ENCODE measurements around the gene DPY19L1. TPM values are rescaled to one million over a fixed set of nuclear protein-coding genes. Genes with fewer than 3 reads are reported as not detected.
A peak's percentile ranks its signal among the peaks of the same experiment; 100 is the strongest.
"Not testable (repeated sequence)": the region's sequence is repeated elsewhere in the genome, so short reads cannot be mapped to it uniquely, and the experiment has no call there.

DPY19L1 gene
- total RNA-seq: 35.7 and 47.7 TPM in 2 replicates
- polyA plus RNA-seq (2012): 15.3 TPM

DNA sequence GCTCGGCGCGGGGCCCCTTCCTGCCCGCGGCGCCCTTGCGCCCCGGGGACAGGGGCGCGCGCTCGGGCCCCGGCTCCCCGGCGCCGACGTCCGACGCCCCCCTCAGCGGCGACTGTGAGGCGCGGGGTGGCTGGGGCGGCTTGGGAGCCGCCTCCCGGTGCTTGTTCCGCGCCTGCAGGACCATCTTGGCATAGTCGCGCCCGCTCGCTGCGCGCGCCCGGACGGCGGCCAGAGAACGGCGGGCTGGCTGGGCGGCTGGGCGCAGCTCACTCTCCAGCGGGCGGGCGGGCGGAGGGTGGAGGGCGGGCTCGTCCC is at the start of gene DPY19L1:
Gene DPY19L1, minus strand, starts transcription at position 275 of the 315 bp plus-strand sequence. Its CDS starts 91 bp downstream, at position 184.
- DNase-seq (ENCODE audit: low read depth): no peak

DNA sequence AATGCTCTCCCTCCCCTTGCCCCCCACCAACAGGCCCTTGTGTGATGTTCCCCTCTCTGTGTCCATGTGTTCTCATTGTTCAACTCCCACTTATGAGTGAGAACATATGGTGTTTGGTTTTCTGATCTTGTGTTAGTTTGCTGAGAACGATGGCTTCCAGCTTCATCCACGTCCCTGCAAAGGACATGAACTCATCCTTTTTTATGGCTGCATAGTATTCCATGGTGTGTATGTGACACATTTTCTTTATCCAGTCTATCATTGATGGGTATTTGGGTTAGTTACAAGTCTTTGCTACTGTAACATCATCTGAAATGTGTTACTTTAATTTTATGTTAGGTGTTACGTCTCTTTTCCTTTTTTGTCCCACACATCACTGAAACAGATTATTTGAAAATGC is 42.2 kb upstream of the DPY19L1 start:
- DNase-seq (ENCODE audit: low read depth): not testable (repeated sequence)

- not testable (repeated sequence) for DNase-seq (ENCODE audit: low read depth)
These were observed 36.7 kb upstream of the DPY19L1 start for GRCh38 chr7:35074008-35074407.

- peak; percentile 18 for DNase-seq (ENCODE audit: low read depth)
These were observed 35.9 kb upstream of the DPY19L1 start for GRCh38 chr7:35072950-35073827.

- DNase-seq (ENCODE audit: low read depth): not testable (repeated sequence)
These were observed 31.8 kb upstream of the DPY19L1 start for GRCh38 chr7:35069084-35069483.

DNA sequence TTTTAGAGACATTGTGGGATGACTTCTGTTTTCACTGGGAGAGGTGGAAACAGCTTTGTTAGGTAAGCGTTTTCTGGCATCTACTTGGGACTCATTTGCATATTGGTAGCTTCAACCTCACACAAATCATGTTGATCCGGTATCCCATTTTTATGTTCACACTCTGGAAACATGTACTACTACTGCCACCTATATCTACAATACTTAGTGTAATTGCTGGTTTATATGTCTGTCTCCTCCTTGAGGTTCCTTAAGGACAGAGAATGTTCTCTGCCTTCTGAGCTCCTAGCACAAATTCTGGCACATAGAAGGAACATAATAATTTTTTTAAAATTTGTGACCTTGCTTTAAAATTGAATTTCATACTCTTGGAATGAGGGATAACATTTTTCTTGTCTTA is 28.1 kb upstream of the DPY19L1 start:
- DNase-seq (ENCODE audit: low read depth): not testable (repeated sequence)

- not testable (repeated sequence) for DNase-seq (ENCODE audit: low read depth)
These were observed 21.3 kb upstream of the DPY19L1 start for GRCh38 chr7:35058571-35058970.

DNA sequence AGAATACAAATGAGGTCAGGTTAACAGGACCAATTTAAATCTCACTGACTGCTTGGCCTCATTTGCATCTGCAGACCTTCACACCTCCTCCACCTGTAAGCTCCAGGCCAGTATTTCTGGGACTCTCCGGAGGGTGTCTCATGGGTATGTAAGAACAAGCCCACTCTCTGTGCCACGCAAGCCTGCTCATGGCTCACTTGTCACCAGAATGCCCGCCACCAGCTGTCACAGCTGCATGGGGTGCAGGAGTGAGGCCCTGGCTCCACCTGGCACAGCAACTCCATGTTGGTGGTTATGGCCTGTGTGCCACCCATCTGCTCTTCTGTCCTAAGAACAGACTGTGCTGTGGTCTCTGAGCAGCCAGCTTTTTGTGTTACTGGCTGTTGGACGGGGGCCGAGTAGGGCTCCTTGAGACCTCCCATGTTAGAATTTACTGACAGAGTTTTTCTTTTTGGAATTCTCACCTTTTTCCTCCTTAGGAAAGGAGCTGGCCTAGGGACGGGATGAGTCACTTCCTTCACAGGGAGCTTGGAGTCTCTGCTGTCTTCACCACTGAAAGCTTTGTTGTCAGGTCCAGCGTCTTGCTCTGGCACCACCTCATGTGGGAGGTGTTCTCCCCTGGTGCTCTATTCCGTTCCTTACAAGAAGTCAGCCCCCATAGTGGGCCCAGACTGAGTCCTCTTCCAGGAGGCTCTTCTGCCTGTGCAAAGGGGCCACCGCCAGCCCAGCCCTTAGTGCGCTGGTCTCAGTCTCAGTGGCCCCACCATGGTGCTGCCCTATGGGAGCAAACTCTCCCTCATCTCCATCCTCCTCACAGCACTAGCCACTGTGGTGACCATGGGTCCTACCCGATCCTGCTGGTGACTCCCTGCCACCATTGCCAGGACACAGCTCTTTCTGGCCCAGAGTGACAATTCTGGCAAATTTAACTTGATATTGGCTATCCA is 20.5 kb upstream of the DPY19L1 start:
- DNase-seq (ENCODE audit: low read depth): peak; percentile 56

- not testable (repeated sequence) for DNase-seq (ENCODE audit: low read depth)
These were observed 18.4 kb upstream of the DPY19L1 start for GRCh38 chr7:35055733-35056132.

DNA sequence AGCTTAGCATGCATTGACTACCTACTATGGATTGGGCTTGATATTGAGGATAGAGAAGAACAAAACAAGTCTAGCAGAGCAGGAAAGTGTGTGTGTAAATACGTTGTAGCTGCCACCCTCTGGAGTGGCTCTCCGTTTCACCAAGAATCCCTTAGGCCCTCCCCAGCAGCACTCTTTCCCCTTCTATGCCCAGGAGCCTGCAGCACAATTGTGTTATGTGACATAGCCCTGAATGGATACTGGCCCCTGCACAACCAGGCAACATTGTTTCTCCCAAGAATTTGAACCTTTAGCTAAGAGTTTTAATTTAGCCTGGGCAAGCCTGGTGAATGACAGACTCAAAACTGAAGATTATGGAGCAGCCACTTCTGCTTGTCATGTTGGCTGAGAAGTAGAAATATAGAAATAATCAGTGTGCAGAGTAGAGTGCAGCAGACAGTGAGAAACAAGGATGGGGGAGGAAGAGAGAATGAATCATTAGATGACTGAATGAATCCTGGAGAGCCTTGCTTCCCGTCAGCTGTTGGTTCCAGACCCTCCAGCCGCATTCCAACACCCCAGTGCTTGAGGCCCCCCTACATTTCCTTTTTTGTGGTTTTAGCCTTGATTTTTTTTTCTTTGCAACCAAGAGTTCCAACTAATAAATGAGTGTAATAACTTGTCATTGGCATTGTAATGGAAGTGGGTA is 16.3 kb upstream of the DPY19L1 start:
- peak; percentile 53 for DNase-seq (ENCODE audit: low read depth)

GRCh38 chr7:35048390-35048789 is 11.1 kb upstream of the DPY19L1 start:
- not testable (repeated sequence) for DNase-seq (ENCODE audit: low read depth)

DNA sequence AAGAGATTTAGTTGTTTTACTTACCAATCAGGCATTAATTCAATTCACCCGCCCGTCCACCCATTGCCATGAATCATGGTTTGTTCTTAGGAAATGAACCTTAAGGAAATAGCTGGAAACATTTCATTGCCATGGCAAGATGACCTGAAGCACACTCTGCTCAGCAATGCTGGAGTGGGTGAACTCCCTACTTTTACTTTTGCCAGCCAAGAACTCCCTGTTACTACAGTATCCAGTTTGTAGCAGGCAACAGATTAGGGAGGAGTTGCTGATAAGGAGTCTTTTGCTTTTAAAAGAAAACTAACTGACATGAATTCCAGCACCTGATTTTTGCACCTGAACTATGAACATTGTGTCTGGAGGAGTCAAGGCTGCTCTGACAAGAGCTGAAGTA is 10.6 kb upstream of the DPY19L1 start:
- DNase-seq (ENCODE audit: low read depth): not testable (repeated sequence)

- not testable (repeated sequence) for DNase-seq (ENCODE audit: low read depth)
These were observed 10.1 kb upstream of the DPY19L1 start for GRCh38 chr7:35047263-35047911.

DNA sequence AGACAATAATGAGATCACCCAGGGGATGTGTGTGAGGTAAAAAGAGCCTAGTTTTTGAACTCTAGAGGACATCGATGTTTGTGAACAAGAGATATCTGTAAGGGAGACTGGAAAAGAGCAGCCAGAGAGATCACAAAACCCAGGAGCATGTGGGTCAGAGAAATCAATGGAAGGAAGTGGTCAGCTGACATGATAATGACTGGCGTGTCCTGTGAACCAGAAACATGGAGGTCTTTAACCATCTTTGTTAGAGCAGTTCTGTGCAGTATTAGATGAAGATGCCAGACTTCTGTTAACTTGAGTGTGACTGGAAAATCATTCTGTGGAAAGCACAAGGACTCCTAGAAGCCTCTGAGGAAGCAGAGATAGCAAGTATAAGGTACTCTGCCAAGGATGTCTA is 6.0 kb upstream of the DPY19L1 start:
- not testable (repeated sequence) for DNase-seq (ENCODE audit: low read depth)

- no peak for DNase-seq (ENCODE audit: low read depth)
These were observed 3.6 kb upstream of the DPY19L1 start for GRCh38 chr7:35040906-35041305.

- DNase-seq (ENCODE audit: low read depth): no peak
These were observed 2.1 kb upstream of the DPY19L1 start for GRCh38 chr7:35039343-35039742.

DNA sequence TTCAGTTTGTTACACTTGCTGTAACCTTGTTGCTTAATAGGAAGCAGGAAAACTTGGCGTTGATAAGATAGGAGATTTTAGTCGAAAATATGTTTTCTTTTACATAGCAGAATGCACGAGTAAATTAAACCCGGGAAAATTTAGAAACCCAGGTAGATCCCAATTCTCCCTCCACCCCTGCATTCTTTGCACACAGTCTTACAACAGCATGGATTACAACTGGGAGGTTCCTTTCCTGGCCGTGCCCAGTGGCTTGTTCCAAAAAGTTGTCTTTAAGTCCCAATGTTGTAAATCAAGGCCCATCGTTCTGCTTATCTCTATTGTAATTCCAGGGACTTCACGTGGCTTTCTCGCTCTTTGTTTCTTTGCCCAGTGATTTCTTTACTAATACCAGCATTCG is 1.1 kb upstream of the DPY19L1 start:
- DNase-seq (ENCODE audit: low read depth): no peak

DNA sequence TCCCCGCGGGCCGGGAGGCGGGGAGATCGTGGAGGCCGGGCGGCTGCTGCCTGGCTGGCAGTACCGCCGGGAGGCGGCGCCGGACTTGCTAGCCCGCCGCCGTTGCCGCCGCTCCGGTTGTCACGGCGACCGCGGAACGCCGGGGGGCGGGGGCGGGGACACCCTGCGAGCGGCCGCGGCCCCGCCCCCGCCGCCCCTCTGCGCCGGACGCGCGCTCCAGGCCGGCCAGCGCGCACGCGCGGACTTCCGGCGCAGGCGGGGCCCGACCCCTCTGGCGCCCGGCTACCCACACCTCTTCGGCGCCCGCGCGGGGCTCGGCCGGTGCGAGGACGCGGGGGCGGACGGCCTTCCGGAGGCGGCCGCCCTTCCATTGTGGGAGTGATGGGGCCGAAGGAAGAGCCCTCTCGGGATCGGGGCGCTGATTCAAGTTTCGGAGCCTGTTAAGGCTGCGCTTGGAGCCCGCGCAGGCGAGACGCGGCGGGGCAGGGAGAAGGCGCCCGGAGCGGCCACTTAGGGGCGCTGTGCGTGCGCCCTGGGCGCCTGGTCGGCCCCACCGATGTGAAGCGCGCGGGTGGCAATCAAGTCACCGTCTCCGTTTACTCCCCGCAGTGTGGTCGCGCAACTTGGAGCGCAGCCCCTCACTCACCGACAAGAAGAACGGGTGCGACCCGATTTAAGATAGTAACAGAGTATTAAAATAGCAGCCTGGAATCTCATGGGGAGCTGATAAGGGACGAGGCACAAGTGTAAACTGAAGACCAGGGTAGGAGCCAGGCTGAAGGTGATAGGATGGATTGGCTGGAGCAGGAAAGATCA is 449 bp upstream of the DPY19L1 start:
- peak; percentile 97 for DNase-seq (ENCODE audit: low read depth)

GRCh38 chr7:35036361-35037171 is 719 bp downstream of the DPY19L1 start:
- peak; percentile 88 for DNase-seq (ENCODE audit: low read depth)

All from myocyte (in vitro differentiated cells).